GM12878 (cell line): Measurements from ENCODE around the gene ACTMAP. TPM values are rescaled to one million over a fixed set of nuclear protein-coding genes. Genes with fewer than 3 reads are reported as not detected.

Experiments
- ATAC-seq: fragments of 200-7000 bp; cut with Tn5 transposase; 3 replicates; pipeline ENCODE4 v1.9.1; 2020; ENCODE audit warnings: mild to moderate bottlenecking, moderate library complexity
- BruUV-seq: library from RNA; stranded (reverse); fragments of 400-500 nt; replicated peaks from 2 replicates; lab custom pipeline; 2021; lab: Mats Ljungman, UMichigan
- CTCF ChIA-PET: fragments of 300-600 bp; sonication (Branson Sonifier 250); formaldehyde crosslinking; extraction: SDS; loops from one replicate; lab custom pipeline; 2021; ENCODE audit warnings: inconsistent platforms; lab: Yijun Ruan, JAX
- POLR2A ChIA-PET: fragments of 350-600 bp; formaldehyde crosslinking; extraction: SDS; loops from one replicate; lab custom pipeline; 2021; ENCODE audit warnings: inconsistent platforms; lab: Charles Lee
- RAD21 ChIA-PET: fragments of 300-600 bp; sonication (Branson Sonifier 250); formaldehyde crosslinking; loops from one replicate; lab custom pipeline; 2023; ENCODE audit warnings: antibody characterized with exemption; ENCODE audit not compliant: unreplicated experiment; lab: Charles Lee
- SMC1A ChIA-PET: fragments of 300-600 bp; sonication (Branson Sonifier 250); formaldehyde crosslinking; loops from one replicate; lab custom pipeline; 2023; ENCODE audit not compliant: unreplicated experiment, uncharacterized antibody; lab: Charles Lee
- DNase-seq: peaks from one replicate; pipeline ENCODE4 v3.0.0-alpha.2; 2011; ENCODE audit warnings: low read depth, low spot score
- FAIRE-seq: peaks from 3 replicates; lab custom pipeline; 2011; peaks lifted over from hg19 to GRCh38; lab: Jason Lieb, UNC
- H2AFZ ChIP-seq: 2 replicates; pipeline ENCODE4 v1.6.0; 2011; ENCODE audit warnings: low read depth, low read length, control low read depth; ENCODE audit not compliant: control insufficient read depth
- H3K27ac ChIP-seq: 2 replicates; pipeline ENCODE4 v1.5.1; 2011; ENCODE audit warnings: control low read depth; ENCODE audit not compliant: control insufficient read depth, insufficient read depth
- H3K27me3 ChIP-seq, 2 experiments: replicated peaks in 1 of 2; 2 replicates each; pipeline versions ENCODE4 v1.6.0 to v1.6.1; 2011; ENCODE audit warnings: low read length in 1 of 2; ENCODE audit not compliant: control insufficient read depth in 2 of 2, insufficient read depth in 2 of 2
- H3K36me3 ChIP-seq, 2 experiments: 2 replicates each; pipeline ENCODE4 v1.5.1; 2011; ENCODE audit warnings: low read length in 1 of 2; ENCODE audit not compliant: control insufficient read depth in 2 of 2, insufficient read depth in 2 of 2
- H3K4me1 ChIP-seq: 2 replicates; pipeline ENCODE4 v1.6.1; 2011; ENCODE audit warnings: mild to moderate bottlenecking, low read length, moderate library complexity, mixed read lengths; ENCODE audit not compliant: control insufficient read depth, insufficient read depth
- H3K4me2 ChIP-seq: 2 replicates; pipeline ENCODE4 v1.6.0; 2011; ENCODE audit warnings: control low read depth; ENCODE audit not compliant: control insufficient read depth, insufficient read depth
- H3K4me3 ChIP-seq: fragments of 200-600 bp; sonication (generic); 2 replicates; pipeline ENCODE4 v1.5.1; 2016
- H3K79me2 ChIP-seq: 2 replicates; pipeline ENCODE4 v1.6.0; 2011; ENCODE audit warnings: low read length; ENCODE audit not compliant: control insufficient read depth, insufficient read depth
- H3K9ac ChIP-seq: 2 replicates; pipeline ENCODE4 v1.8.0; 2011; ENCODE audit warnings: low read length, control low read depth, mixed read lengths; ENCODE audit not compliant: control insufficient read depth, insufficient read depth
- H3K9me3 ChIP-seq: replicated peaks from 3 replicates; pipeline ENCODE4 v1.5.1; 2011; ENCODE audit warnings: mild to moderate bottlenecking, low read length; ENCODE audit not compliant: control insufficient read depth, insufficient read depth
- H4K20me1 ChIP-seq: 2 replicates; pipeline ENCODE4 v1.6.0; 2011; ENCODE audit not compliant: control insufficient read depth, insufficient read depth
- ATF7 ChIP-seq: fragments of 450-650 bp; IDR thresholded peaks from 2 replicates; pipeline ENCODE4 v1.6.1; 2016; ENCODE audit warnings: low read depth, mild to moderate bottlenecking
- BCL11A ChIP-seq: IDR thresholded peaks from 2 replicates; pipeline ENCODE4 v1.6.1; 2011; ENCODE audit warnings: low read depth, low read length
- BHLHE40 ChIP-seq, 2 experiments: fragments of 450-650 bp in 1 of 2; IDR thresholded peaks; 2 replicates each; pipeline ENCODE4 v1.6.1; 2011 to 2017; ENCODE audit warnings: low read depth in 2 of 2, borderline replicate concordance in 1 of 2, improper control_type of control experiment in 1 of 2, low read length in 1 of 2, mild to moderate bottlenecking in 1 of 2
- PAX8 ChIP-seq: fragments of 450-650 bp; IDR thresholded peaks from 2 replicates; pipeline ENCODE4 v1.6.1; 2017; ENCODE audit warnings: mild to moderate bottlenecking, moderate library complexity
- RUNX3 ChIP-seq: IDR thresholded peaks from 2 replicates; pipeline ENCODE4 v1.6.1; 2012; ENCODE audit warnings: low read length, inconsistent platforms
- ZNF384 ChIP-seq: IDR thresholded peaks from 2 replicates; pipeline ENCODE4 v1.6.1; 2012; ENCODE audit warnings: low read depth, mild to moderate bottlenecking, low read length, improper control_type of control experiment, borderline replicate concordance
- WGBS: methylation state at CpG from one replicate; pipeline ENCODE4 v1.1.6; 2016; ENCODE audit warnings: low lambda C conversion rate; ENCODE audit not compliant: insufficient replicate concordance, insufficient coverage; ENCODE audit errors: missing lambda C conversion rate; 5-methylcytosine and 5-hydroxymethylcytosine counted together
- in situ Hi-C: fragments of 300-500 bp; cut with MboI; formaldehyde crosslinking; loops from 9 replicates; pipeline ENCODE4 v1.14.3; 2018; ENCODE audit warnings: mixed read lengths
- intact Hi-C: fragments of 100-400 bp; cut with micrococcal nuclease; formaldehyde crosslinking; loops from one replicate; pipeline ENCODE4 v1.14.2; 2022; ENCODE audit not compliant: unreplicated experiment
- polyA plus RNA-seq, 11 experiments: library from polyadenylated mRNA; depleted of rRNA in 4 of 11; unstranded in 6 of 11; stranded (reverse) in 5 of 11; fragments of >200 nt; fragmentation: Nextera tagmentation in 4 of 11; fragmentation: Illumina TruSeq in 1 of 11; extraction: Ambion mirVana in 4 of 11; extraction: Trizol in 1 of 11; gene quantifications; 1 replicate in 1 of 11; 2 replicates in 10 of 11; pipeline versions ENCODE4 v1.2.1 to v1.2.3, GENCODE V29; 2011 to 2016; ENCODE audit warnings: inconsistent platforms in 2 of 11, missing spikeins in 2 of 11, low read depth in 1 of 11
- total RNA-seq, 4 experiments: library from RNA; depleted of rRNA in 3 of 4; stranded (reverse); fragments of >200 nt in 3 of 4; fragmentation: Illumina TruSeq in 1 of 4; extraction: Trizol in 1 of 4; gene quantifications; 2 replicates each; pipeline versions ENCODE4 v1.2.1 to v1.2.3, GENCODE V29; 2013 to 2021

ACTMAP gene
- total and polyA plus RNA-seq, 10 of the 15 experiments (the other 5 are each of a cell fraction or from before 2014, with no cell fraction given), result 3.0 to 26.2 (median 11.1) TPM

DNA sequence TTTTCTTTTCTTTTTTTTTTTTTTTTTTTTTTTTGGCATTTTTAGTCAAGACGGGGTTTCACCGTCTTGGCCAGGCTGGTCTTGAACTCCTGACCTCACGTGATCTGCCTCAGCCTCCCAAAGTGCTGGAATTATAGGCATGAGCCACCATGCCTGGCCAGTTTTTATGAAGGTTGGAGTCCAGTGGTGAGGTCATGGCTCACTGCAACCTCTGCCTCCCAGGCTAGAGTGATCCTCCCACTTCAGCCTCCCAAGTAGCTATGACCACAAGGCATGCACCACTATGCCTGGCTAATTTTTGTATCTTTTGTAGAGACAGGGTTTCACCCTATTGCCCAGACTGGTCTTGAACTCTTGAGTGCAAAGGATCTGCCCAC is 5.0 kb upstream of the ACTMAP start:
- Histone ChIP-seq H3K9ac (0 out of 2 replicates have a peak overlapping the region, but pooled peaks have one; percentile 35), H3K79me2 (peaks cover 71% of the 10 kb centered on the region), H3K27ac (peak overlapping the region; percentile 71), H3K9me3 (no peaks in the 10 kb centered on the region), H3K4me3 (peak overlapping the region; percentile 79), H3K4me1 (peaks cover 19% of the 10 kb centered on the region), H3K4me2 (peak overlapping the region; percentile 95), H3K27me3 (no peaks in the 10 kb centered on the region), H4K20me1 (peaks cover 14% of the 10 kb centered on the region), H2AFZ (no peak overlapping the region), H3K36me3 (peaks cover 14 to 32% of the 10 kb centered on the region in 2 experiments; a peak in 3 of 4 replicates)
- in situ Hi-C loops (no loop called here), intact Hi-C loops (loop anchor here (1.0 kb wide), 1 partner anchor 22 kb away; no protein-coding TSS in a partner anchor)
- TF ChIP-seq ZNF384 (peak; percentile 6), RUNX3 (0 out of 2 replicates have a peak, but pooled peaks have one; percentile 14), BHLHE40 (IDR thresholded peaks at IDR 0.05; ENCODE audit: borderline replicate concordance in 1 of 2, low read depth in 2 of 2, low read length in 1 of 2) (peak in 1 of 2 experiments; percentile 76; a peak in 2 of 4 replicates), BCL11A (no peak), ATF7 (peak; percentile 13), PAX8 (no peak)
- RAD21 ChIA-PET, result interaction anchor here (0.6 to 16.3 kb wide), 16 partner anchors 10 to 1264 kb away, joined by 3 to 291 read pairs (median 4); partner anchors contain the start of genes EGLN2, MIA and RAB4B
- POLR2A ChIA-PET, result interaction anchor here (0.5 to 9.5 kb wide), 18 partner anchors 10 to 706 kb away, joined by 3 to 331 read pairs (median 5); partner anchors contain the start of genes COQ8B, EGLN2, MIA and RAB4B
- DNase-seq (no peak), FAIRE-seq (no peak), ATAC-seq (no peak)
- 17% methylated on average over 1 of the region's 3 CpGs for WGBS
- SMC1A ChIA-PET, result interaction anchor here (1.0 to 13.2 kb wide), 9 partner anchors 11 to 352 kb away, joined by 3 to 256 read pairs (median 3); partner anchors contain the start of genes COQ8B, EGLN2, ITPKC and MIA
- CTCF ChIA-PET, result interaction anchor here (1.0 to 9.0 kb wide), 10 partner anchors 15 to 94 kb away, joined by 3 to 72 read pairs (median 5); partner anchors contain the start of genes EGLN2 and RAB4B
- BruUV-seq, result no TSS peak
